CD4-positive, alpha-beta T cell treated with Interferon gamma for 1 hour (primary cell): ENCODE measurements around the gene MAPT.

Experiments used
- DNase-seq: peaks from one replicate; pipeline ENCODE4 v3.0.0-alpha.2; 2020

Gene MAPT

GRCh38 chr17:46037722-46038255 lies 143.4 kb downstream of the MAPT start:
- no peak for DNase-seq

GRCh38 chr17:46038414-46038813 lies 144.1 kb downstream of the MAPT start:
- DNase-seq: no peak

- DNase-seq: no peak
These were observed 144.6 kb downstream of the MAPT start for GRCh38 chr17:46038937-46039336.

GRCh38 chr17:46039592-46040186 lies 145.3 kb downstream of the MAPT start:
- no peak for DNase-seq

- no peak for DNase-seq
These were observed 147.9 kb downstream of the MAPT start for GRCh38 chr17:46042246-46042645.

- DNase-seq: no peak
These were observed 148.6 kb downstream of the MAPT start for GRCh38 chr17:46042925-46043324.

GRCh38 chr17:46043606-46044005 lies 149.3 kb downstream of the MAPT start:
- DNase-seq: no peak

GRCh38 chr17:46044286-46044928 lies 150.1 kb downstream of the MAPT start:
- peak; percentile 38 for DNase-seq

- DNase-seq: no peak
These were observed 150.6 kb downstream of the MAPT start for GRCh38 chr17:46044989-46045388.

GRCh38 chr17:46045639-46046038 lies 151.3 kb downstream of the MAPT start:
- DNase-seq: no peak

- no peak for DNase-seq
These were observed 152.6 kb downstream of the MAPT start for GRCh38 chr17:46046957-46047356.

- no peak for DNase-seq
These were observed 153.0 kb downstream of the MAPT start for GRCh38 chr17:46047398-46047797.

GRCh38 chr17:46047856-46048255 lies 153.5 kb downstream of the MAPT start:
- DNase-seq: no peak

- DNase-seq: no peak
These were observed 155.3 kb downstream of the MAPT start for GRCh38 chr17:46049656-46050055.

- no peak for DNase-seq
These were observed 159.7 kb downstream of the MAPT start for GRCh38 chr17:46053911-46054534.

GRCh38 chr17:46056800-46057304 lies 162.5 kb downstream of the MAPT start:
- DNase-seq: no peak

- DNase-seq: no peak
These were observed 163.0 kb downstream of the MAPT start for GRCh38 chr17:46057366-46057765.

GRCh38 chr17:46059486-46059885 lies 165.1 kb downstream of the MAPT start:
- no peak for DNase-seq

GRCh38 chr17:46060461-46060860 lies 166.1 kb downstream of the MAPT start:
- DNase-seq: no peak

GRCh38 chr17:46061435-46061834 lies 167.1 kb downstream of the MAPT start:
- no peak for DNase-seq

GRCh38 chr17:46063241-46063640 lies 168.9 kb downstream of the MAPT start:
- DNase-seq: no peak

- DNase-seq: no peak
These were observed 170.1 kb downstream of the MAPT start for GRCh38 chr17:46064460-46064859.

GRCh38 chr17:46071796-46072195 lies 177.4 kb downstream of the MAPT start:
- no peak for DNase-seq

GRCh38 chr17:46072998-46073397 lies 178.6 kb downstream of the MAPT start:
- no peak for DNase-seq
